ENCODE data around the gene ASIC4. TPM values are rescaled to one million over a fixed set of nuclear protein-coding genes. Genes with fewer than 3 reads are reported as not detected.

The ASIC4 gene
- total and polyA plus RNA-seq, 2 of the 8 experiments (the other 6 are each of a cell fraction or from before 2014, with no cell fraction given) = 0.12 to 0.22 TPM

- Histone ChIP-seq H3K9ac (replicated peaks in 1 of 4; ENCODE audit: extremely low read depth in 1 of 4, low read depth in 3 of 4, low read length in 3 of 4) (no peak overlapping the region), H3K23me2 (ENCODE audit: low read depth, low read length) (peaks cover 22% of the 10 kb centered on the region; the same call in 1 of the 2 replicates), H3K4ac (replicated peaks; ENCODE audit: insufficient read length, low read depth, low read length) (no peak overlapping the region), H3K36me3 (ENCODE audit: control insufficient read depth in 2 of 4, insufficient read depth in 4 of 4, low read length in 3 of 4) (no peaks in the 10 kb centered on the region; a peak in 1 of 8 replicates), H4K5ac (ENCODE audit: insufficient read length, low read depth, low read length) (no peak overlapping the region), H4K8ac (ENCODE audit: extremely low read depth, insufficient read depth, low read length) (no peak overlapping the region), H2BK5ac (ENCODE audit: low read depth, low read length) (no peak overlapping the region), H3K23ac (ENCODE audit: insufficient read length) (no peak overlapping the region), H4K91ac (replicated peaks; ENCODE audit: insufficient read length, low read length) (no peak overlapping the region), H2BK15ac (ENCODE audit: low read length) (no peak overlapping the region), H4K20me1 (replicated peaks in 1 of 2; ENCODE audit: control insufficient read depth in 1 of 2, insufficient read depth in 2 of 2, low read length in 2 of 2) (peaks cover 3 to 14% of the 10 kb centered on the region in 2 experiments), H3K79me2 (ENCODE audit: control insufficient read depth in 1 of 2, insufficient read depth in 2 of 2, low read length in 2 of 2) (peaks cover 0 to under 1% of the 10 kb centered on the region in 2 experiments; a peak in 1 of 4 replicates), H3K4me1 (replicated peaks in 1 of 4; ENCODE audit: control insufficient read depth in 3 of 4, insufficient read depth in 4 of 4, low read length in 3 of 4) (peaks cover 0 to 15% (median 7%) of the 10 kb centered on the region in 4 experiments; a peak in 6 of 7 replicates), H2BK120ac (replicated peaks; ENCODE audit: low read depth, low read length) (no peak overlapping the region), H3K27me3 (replicated peaks in 1 of 4; ENCODE audit: control insufficient read depth in 3 of 4, extremely low read depth in 1 of 4, insufficient read depth in 3 of 4, low read length in 3 of 4) (peaks cover 0 to 11% (median 0%) of the 10 kb centered on the region in 4 experiments; a peak in 3 of 7 replicates), H2AFZ (ENCODE audit: low read length) (no peak overlapping the region), H3K4me2 (ENCODE audit: insufficient read depth in 1 of 2, low read depth in 2 of 2, low read length in 2 of 2) (no peak overlapping the region), H2BK12ac (ENCODE audit: low read depth, low read length) (no peak overlapping the region), H3K56ac (replicated peaks; ENCODE audit: insufficient read length, low read depth, low read length) (no peak overlapping the region), H3K9me3 (ENCODE audit: insufficient read depth in 2 of 2, low read depth in 1 of 2, low read length in 1 of 2) (no peaks in the 10 kb centered on the region), H3K14ac (ENCODE audit: insufficient read length) (no peak overlapping the region), H2BK20ac (ENCODE audit: low read length) (no peak overlapping the region), H2AK5ac (ENCODE audit: low read depth, low read length) (no peak overlapping the region), H3K79me1 (ENCODE audit: low read depth, low read length) (peaks cover 3% of the 10 kb centered on the region; the same call in 1 of the 2 replicates), H3K18ac (ENCODE audit: extremely low read depth, low read length) (no peak overlapping the region), H3K27ac (ENCODE audit: low read depth, low read length) (no peak overlapping the region), H3K4me3 (ENCODE audit: extremely low read depth in 1 of 4, insufficient read depth in 2 of 4, low read depth in 3 of 4, low read length in 4 of 4) (no peak overlapping the region)
- POLR2A ChIA-PET (ENCODE audit: partially characterized antibody) = interaction anchor here (1.2 to 3.6 kb wide), 2 partner anchors 11 to 18 kb away, joined by 3 to 21 read pairs; no protein-coding TSS in a partner anchor
- FAIRE-seq (no peak), DNase-seq (ENCODE audit: low read depth in 1 of 2, low spot score in 2 of 2) (no peak)
- CTCF ChIA-PET (ENCODE audit: partially characterized antibody) = interaction anchor here (0.6 to 6.4 kb wide), 4 partner anchors 12 to 438 kb away, joined by 3 to 66 read pairs (median 4); no protein-coding TSS in a partner anchor
- WGBS, 2 experiments (ENCODE audit: extremely low coverage in 1 of 2, insufficient coverage in 1 of 2, insufficient read length in 1 of 2, insufficient replicate concordance in 2 of 2, low coverage in 1 of 2, low lambda C conversion rate in 2 of 2, missing lambda C conversion rate in 1 of 2) = 95% methylated on average over 25 of the region's 26 CpGs; no CpG with 5 or more reads in 1 of the 2 experiments
- no peak for TF ChIP-seq SRF (IDR thresholded peaks at IDR 0.05; ENCODE audit: low read depth, low read length)
- TF ChIP-seq TAF7 (optimal IDR thresholded peaks at IDR 0.05; ENCODE audit: borderline replicate concordance, low read depth, low read length) = no peak
- TF ChIP-seq SAP30 (IDR thresholded peaks at IDR 0.05; ENCODE audit: insufficient read depth, insufficient replicate concordance, low read length) = no peak
- no peak for TF ChIP-seq EZH2 (IDR thresholded peaks at IDR 0.05; ENCODE audit: low read depth, low read length, severe bottlenecking)
- no peak for TF ChIP-seq SP1 (IDR thresholded peaks at IDR 0.05; ENCODE audit: low read depth, low read length)
- no peak for TF ChIP-seq CEBPB (IDR thresholded peaks at IDR 0.05; ENCODE audit: low read depth, low read length)
- no peak for TF ChIP-seq SIRT6 (IDR thresholded peaks at IDR 0.05; ENCODE audit: low read length)
- no peak for TF ChIP-seq CREB1 (IDR thresholded peaks at IDR 0.05)
- TF ChIP-seq TAF1 (IDR thresholded peaks at IDR 0.05; ENCODE audit: low read depth, low read length) = no peak
- no peak for TF ChIP-seq RXRA (IDR thresholded peaks at IDR 0.05; ENCODE audit: insufficient read depth, low read depth, low read length)
- TF ChIP-seq RAD21 (IDR thresholded peaks at IDR 0.05 in 1 of 2, conservative IDR thresholded peaks at IDR 0.05 in 1 of 2; ENCODE audit: low read depth in 2 of 2, low read length in 2 of 2) = no peak
- no peak for TF ChIP-seq CHD1 (IDR thresholded peaks at IDR 0.05; ENCODE audit: low read depth, low read length)
- no peak for TF ChIP-seq CTBP2 (IDR thresholded peaks at IDR 0.05; ENCODE audit: borderline replicate concordance, insufficient read depth, insufficient read length, low read length)
- TF ChIP-seq PHF8 (conservative IDR thresholded peaks at IDR 0.05; ENCODE audit: low read depth, low read length) = no peak
Measured at GRCh38 chr2:219547621-219548020, 33.3 kb downstream of the ASIC4 start.
